Dedifferentiated amniotic fluid mesenchymal stem cell (primary cell): Measurements from ENCODE around the gene SAA2.
"Not testable (repeated sequence)": the region's sequence is repeated elsewhere in the genome, so short reads cannot be mapped to it uniquely, and the experiment has no call there.

Experiments
- DNase-seq: peaks from one replicate; pipeline ENCODE4 v3.0.0-alpha.2; 2016; ENCODE audit errors: extremely low spot score

Gene SAA2

GRCh38 chr11:18247191-18247581 lies 1.3 kb downstream of the SAA2 start:
- DNase-seq, result not testable (repeated sequence)

- not testable (repeated sequence) for DNase-seq
These were observed 1.9 kb downstream of the SAA2 start for GRCh38 chr11:18246379-18247190.

DNA sequence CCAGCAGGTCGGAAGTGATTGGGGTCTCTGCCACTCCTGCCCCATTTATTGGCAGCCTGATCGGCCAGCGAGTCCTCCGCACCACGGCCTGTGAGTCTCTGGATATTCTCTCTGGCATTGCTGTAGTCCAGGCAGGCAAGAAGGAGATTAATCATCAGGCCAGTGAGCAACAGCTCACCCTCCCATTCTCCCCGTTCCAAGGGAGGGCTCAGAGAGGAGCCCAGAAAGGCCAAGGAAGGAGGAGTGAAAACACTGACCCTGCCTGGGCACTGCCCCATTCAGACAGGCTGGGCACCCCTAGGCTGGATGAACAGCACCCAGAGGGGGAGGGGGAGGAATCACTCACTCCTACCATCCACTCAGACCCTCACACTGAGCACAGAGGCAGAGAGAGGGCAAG lies 3.1 kb downstream of the SAA2 start:
- DNase-seq, result no peak

DNA sequence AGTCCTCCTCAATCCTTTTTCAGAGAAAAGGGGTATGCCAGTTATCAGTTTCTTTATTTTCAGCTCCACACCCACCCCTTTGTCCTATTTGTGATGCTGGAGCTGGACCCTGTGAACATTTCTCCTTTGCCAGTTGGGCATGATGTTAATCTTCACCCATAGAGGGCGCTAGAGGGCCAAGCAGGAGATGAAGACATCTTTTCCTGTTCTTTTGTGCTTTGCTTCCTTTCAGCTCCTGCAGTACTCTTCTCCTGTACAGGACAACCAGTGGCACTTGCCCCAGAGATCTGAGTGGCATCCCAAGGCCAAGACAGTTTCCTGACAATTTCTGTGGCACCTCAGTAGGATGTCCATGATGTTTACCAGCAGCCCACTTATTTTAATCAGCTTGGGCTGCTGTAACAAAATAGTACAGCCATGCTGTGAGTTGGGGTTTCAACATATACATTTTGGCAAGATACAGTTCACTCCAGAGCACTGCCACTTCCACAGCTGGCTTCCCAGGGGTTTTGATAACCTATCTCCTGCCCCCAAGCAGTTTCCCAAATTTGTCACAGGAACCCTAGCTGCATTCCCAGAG lies 4.6 kb downstream of the SAA2 start:
- no peak for DNase-seq

GRCh38 chr11:18239655-18240054 lies 8.8 kb downstream of the SAA2 start:
- DNase-seq, result no peak

DNA sequence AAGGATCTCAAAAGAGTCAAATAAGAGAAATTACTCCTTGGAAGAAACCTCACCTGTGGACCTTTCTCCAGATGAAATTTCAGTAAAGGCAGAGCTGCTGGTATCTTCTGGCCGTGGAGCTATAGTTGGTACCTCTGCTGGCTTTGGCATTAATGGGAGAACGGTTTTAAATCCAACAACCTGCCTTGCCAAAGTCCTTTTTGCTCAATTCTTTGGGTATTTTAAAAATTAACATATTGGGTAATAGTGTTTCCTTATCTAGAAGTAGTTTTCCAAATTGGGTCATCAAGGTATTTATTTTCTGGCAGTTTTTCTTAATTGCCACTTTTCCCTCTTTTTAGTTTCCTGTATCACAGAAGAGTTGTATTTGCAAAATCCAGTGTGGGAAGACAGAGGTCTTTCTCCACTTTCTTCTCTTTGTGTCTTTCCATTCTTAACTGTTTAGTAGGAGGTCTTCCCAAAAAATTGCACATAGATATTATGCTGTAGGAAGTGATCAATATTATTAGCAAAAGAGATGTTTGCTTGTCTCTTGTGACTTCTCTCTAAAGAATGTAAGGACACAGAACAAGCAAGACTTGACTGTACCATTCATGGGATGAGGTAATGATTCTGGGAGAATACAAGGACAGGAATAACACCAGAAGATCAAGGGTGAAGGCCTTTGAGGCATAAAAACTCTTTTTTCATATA lies 11.7 kb downstream of the SAA2 start, which contains the start of gene SAA4:
Gene SAA4, minus strand, starts transcription at position 139 of the 693 bp plus-strand sequence. CDS start 876 bp downstream, outside the sequence.
- no peak for DNase-seq

DNA sequence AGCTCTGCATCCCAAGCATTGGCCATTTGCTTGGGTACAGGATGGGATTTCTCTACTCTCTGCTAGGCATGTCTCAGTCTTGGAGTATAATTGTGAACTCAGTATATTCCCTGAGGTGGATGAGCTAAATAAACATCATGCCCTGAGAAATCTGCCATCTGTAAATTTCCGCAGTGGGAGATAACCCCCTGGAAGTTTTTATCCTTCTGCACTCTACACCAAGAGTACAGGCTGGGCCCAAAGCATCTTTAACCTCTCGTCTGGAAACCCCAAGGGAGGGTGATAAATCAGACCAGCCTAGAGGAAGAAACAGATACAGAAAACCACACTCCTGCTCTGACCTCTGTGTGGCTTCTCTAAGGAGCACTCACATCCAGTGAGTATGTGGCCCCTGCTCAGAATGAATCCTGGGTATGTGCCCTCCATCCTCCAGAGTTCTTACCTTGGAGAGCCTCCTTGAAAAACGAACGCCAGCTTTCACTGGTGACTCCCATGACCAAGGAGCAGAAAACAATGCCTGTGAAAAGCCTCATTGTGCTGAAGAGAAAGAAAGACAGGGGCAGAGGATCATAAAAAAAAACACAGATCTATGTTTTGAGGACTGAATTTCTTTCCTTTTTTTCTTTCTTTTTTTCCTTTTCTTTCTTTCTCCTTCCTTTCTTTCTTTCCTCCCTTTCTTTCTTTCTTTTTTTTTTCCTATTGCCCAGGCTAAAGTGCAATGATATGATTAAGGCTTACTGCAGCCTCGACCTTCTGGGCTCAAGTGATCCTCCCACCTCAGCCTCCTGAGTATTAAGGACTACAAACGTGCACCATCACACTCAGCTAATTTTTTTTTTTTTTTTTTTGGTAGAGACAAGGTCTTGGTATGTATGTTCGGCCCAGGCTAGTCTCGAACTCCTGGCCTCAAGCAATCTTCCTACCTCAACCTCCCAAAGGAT lies 12.8 kb downstream of the SAA2 start:
- DNase-seq, result no peak

- no peak for DNase-seq
These were observed 14.6 kb downstream of the SAA2 start for GRCh38 chr11:18233912-18234311.

- DNase-seq, result no peak
These were observed 17.6 kb downstream of the SAA2 start for GRCh38 chr11:18230859-18231258.

- no peak for DNase-seq
These were observed 19.0 kb downstream of the SAA2 start for GRCh38 chr11:18229501-18229900.

GRCh38 chr11:18225913-18226312 lies 22.6 kb downstream of the SAA2 start:
- no peak for DNase-seq

DNA sequence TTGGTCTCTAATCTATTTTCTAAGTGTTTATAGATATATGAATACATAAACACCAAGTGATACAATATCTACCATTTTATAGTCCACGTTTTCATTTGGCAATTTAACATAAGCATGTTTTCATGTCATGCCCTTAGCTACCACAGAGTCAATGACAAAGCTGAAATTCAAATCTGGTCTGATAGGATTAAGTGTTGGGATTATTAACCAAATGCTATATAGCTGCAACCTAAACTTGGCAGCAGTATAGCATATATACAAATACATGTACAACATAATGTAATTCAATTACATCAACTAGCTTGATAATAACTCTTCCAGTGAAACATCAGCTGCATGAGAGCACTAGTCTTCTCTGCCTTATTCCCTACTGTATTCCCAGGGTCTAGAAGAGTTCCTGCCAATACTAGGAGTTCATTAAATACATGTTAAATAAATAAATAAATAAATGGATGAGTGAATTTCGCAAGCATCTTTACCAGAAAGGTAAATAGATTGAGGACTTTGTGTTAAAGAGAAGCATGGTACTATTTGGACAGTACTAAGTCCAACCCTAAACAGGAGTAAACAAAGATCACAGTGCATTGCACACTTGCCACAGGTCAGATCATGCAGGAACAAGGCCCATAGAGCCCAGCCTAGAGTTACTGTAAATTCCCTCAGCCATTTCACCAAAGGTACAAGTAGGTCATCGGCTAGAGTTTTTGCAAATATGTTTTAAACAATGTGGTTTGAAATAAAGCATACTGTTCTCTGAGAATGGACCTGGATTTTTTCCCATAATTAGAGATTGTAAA lies 24.7 kb downstream of the SAA2 start:
- DNase-seq, result no peak

DNA sequence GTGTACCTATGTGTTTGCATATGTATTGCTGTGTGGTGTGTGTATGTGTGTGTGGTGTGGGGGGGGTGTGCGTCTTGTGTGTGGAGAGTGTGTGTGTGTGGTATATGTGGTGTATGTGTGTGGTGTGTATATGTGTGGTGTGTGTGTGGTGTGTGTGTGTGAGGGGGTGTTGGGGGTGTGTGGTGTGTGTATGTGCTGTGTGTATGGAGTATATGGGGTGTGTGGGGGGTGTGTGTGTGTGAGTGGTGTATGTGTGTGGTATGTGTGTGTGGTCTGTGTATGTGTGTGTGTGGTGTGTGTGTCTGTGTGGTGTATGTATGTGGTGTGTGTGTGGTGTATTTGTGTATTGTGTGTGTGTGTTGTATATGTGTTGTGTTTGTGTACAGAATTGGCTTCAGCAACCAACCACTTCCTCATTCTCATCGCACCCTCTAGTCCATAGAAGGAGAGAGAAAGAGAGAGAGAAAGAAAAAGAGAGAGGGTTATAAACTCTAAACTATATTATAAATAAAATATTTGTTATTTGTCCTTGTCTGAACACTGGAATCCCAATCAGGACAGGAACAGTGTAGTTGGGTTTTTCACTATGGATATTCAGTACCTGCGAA lies 25.6 kb downstream of the SAA2 start:
- no peak for DNase-seq

GRCh38 chr11:18221274-18221876 lies 27.1 kb downstream of the SAA2 start:
- DNase-seq, result no peak

DNA sequence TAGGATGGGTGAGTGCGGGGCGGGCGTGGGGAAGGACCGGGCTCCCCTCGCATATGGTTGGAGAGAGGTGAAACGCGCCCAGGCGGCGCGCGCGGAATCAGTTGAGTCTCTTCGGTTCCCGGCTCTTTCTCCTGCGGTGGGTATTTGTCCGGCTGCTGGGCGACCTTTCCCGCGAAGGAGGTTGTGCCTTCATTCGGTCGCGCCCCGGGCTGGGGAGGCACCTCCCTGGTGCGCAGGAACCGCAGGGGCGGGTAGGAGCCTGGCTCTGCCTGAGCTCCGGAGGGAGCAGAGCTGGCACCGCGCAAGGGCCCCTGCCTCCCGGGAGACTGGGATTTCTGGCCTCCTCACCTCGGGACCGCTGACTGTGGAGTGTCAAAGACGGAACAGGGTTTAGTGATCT lies 39.4 kb downstream of the SAA2 start:
- no peak for DNase-seq

DNA sequence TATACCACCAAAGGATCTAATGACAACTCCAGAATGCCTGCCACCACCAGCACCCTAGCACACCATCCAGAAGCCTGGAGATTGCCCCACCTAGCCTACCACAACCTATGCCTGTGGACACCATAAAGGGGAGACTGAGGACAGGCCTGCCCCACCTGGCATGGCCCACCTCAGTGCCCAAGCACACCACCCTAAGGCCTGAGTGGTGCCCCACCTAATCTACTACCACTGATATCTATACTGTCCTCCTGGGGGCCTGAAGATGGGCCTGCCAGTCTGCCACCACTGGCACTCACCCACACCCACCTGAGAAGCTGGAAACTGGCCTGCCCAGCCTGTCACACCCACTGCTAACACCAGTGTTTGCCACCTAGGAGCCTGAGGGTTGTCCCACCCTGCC lies 43.7 kb downstream of the SAA2 start:
- no peak for DNase-seq

GRCh38 chr11:18204220-18204619 lies 44.2 kb downstream of the SAA2 start:
- no peak for DNase-seq

DNA sequence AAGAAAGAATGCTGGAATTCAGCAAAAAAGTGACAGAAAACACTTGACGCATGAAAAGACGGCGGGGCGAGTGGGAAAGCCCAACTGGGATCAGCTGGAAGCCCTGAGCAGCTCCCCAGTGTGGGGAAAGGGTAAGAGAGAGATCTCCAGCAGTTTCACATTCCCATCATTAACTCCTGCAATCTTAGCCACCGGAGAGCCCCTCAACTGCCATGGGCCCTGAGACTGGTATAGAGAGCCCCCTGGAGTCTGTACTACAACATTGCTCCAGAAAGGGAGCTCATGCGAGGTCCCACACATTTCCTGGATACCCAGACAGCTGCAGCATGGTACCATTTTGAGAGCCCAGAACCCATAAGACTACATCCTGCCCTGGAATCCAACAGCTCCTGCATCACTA lies 44.7 kb downstream of the SAA2 start:
- no peak for DNase-seq

DNA sequence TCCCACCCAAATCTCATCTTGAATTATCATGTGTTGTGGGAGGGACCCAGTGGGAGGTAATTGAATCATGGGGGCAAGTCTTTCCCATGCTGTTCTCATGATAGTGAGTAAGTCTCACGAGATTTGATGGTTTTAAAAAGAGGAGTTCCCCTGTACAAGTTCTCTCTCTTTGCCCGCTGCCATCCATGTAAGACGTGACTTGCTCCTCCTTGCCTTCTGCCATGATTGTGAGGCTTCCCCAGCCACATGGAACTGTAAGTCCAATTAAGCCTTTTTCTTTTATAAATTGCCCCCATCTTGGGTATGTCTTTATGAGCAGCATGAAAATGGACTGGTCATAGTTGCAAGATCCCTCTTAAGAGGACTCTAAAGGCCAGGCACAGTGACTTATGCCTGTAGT lies 50.7 kb downstream of the SAA2 start:
- not testable (repeated sequence) for DNase-seq

DNA sequence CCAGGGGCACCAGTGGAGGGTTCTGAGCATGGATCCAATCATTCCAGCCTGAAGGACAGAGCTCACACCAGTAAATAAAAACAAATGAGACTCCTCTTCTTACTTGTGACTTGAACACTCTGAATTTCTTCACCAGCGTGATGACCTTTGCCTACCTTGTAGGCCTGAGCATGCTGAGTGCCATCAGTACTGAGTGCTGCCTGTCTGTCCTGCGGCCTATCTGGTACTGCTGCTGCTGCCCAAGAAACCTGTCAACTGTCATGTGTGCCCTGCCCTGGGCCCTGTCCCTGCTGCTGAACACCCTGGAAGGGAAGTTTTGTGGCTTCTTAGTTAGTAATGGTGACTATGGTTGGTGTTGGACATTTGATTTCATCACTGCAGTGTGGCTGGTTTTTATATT lies 51.9 kb downstream of the SAA2 start:
- DNase-seq, result no peak
